Measurements from ENCODE around the gene ZSWIM4.
"Not testable (repeated sequence)": the region's sequence is repeated elsewhere in the genome, so short reads cannot be mapped to it uniquely, and the experiment has no call there.

ZSWIM4 gene

DNA sequence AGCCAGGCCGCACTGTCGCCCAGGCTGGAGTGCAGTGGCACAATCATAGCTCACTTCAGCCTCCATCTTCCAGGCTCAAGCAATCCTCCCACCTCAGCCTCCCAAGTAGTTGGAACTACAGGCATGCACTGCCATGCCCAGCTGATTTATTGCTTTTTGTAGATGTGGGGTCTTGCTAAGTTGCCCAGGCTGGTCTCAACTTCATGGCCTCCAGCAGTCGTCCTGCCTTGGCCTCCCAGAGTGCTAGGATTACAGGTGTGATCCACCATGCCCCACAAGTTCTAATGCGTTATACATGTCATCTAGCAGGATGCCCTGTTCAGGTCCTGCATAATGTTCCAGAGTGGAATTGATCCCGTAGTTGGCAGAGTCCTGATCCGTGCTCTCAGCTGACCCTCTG is 16.4 kb upstream of the ZSWIM4 start:
- no peak for DNase-seq

- not testable (repeated sequence) for DNase-seq
These were observed 15.4 kb upstream of the ZSWIM4 start for GRCh38 chr19:13779794-13780193.

GRCh38 chr19:13781547-13781946 is 13.7 kb upstream of the ZSWIM4 start:
- no peak for DNase-seq

DNA sequence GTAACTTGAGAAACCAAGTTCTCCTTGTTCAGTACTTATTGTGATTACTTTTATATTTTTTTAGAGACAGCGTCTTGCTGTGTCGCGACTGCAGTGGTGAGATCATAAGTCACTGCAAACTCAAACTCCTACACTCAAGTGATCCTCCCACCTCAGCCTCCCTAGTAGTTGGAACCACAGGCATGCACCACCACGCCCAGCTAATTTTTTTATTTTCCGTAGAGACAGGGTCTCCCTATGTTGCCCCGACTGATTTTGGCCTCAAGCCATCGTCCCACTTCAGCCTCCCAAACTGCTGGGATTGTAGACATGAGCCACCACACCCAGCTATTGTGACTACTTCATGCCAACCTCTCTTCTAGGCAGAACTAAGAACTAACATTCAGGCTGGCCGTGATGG is 12.7 kb upstream of the ZSWIM4 start:
- DNase-seq: no peak

GRCh38 chr19:13783565-13784500 is 11.4 kb upstream of the ZSWIM4 start:
- no peak for DNase-seq

- no peak for DNase-seq
These were observed 10.4 kb upstream of the ZSWIM4 start for GRCh38 chr19:13784731-13785452.

- no peak for DNase-seq
These were observed 6.3 kb upstream of the ZSWIM4 start for GRCh38 chr19:13788991-13789390.

DNA sequence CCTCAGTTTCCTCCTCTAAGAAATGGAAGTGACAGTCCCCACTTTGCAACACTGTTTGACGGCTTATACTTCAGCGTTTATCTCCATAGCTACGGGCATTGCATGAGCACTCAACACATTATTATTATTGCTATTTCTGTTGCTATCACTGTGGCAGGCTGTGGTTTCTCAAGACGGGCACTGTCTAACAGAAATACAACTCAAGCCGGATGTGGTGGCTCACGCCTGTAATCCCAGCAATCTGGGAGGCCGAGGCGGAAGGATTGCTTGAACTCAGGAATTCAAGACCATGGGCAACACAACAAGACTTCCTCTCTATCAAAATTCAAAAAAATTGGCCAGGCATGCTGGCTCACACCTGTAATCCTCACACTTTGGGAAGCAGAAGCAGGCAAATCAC is 4.9 kb upstream of the ZSWIM4 start:
- no peak for DNase-seq

GRCh38 chr19:13793317-13793716 is 1.9 kb upstream of the ZSWIM4 start:
- DNase-seq: not testable (repeated sequence)

DNA sequence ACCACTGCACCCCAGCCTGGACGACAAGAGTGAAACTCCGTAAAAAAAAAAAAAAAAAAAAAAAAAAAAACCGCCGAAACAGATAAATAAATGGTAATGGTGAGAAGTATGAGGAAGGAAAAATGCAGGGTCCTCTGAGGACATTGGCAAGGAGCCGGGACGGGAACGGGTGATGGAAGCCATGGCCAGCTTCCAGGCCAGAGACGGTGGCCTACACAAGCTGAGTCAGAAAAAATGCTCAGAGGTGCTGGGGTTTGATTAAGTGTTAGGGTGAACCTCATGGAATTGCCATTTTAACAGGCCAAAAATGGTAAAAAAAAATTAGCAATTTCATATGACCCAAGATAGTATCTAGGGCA is 866 bp upstream of the ZSWIM4 start:
- DNase-seq: no peak

- no peak for DNase-seq
These were observed 505 bp downstream of the ZSWIM4 start for GRCh38 chr19:13795595-13796300.

- no peak for DNase-seq
These were observed 1.2 kb downstream of the ZSWIM4 start for GRCh38 chr19:13796301-13797057.

DNA sequence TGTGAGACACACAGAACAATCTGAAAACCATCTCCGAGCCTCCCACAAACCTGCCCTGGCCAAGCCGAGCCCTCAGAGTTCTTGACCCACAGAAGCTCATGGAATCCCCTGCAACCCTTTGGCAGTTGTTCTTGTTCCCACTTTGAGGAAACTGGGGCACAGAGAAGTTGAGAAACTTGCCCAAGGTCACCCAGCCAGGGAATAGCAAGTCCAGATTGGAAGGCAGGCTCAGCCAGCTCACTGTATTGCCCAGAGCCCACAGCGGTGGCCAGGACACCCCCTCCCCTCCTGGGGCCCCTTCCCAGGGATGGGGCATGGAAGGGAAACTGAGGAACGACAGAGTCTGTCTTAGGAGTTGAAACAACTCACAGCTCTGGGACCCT is 1.8 kb downstream of the ZSWIM4 start:
- DNase-seq: no peak

- DNase-seq: no peak
These were observed 2.6 kb downstream of the ZSWIM4 start for GRCh38 chr19:13797870-13798269.

GRCh38 chr19:13799669-13800068 is 4.4 kb downstream of the ZSWIM4 start:
- DNase-seq: no peak

DNA sequence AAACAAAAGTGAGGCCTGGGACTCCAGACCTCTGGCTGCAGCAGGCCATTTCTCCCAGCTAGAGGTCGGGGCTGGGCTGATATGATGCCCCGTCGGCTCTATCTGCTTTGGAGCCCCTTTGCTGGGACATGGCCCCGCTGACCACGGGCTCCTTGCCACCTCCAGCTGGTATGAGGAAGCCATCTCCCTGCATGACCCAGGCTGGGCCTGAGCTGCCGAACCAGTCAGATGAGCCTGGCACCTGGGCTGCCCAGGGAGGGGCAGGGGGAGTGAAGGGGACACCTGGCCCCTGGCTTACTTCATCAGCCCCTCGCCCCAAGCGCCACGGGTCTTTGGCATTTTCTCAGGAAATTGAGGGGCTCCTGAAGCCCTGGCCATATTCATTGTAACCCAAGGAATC is 7.8 kb downstream of the ZSWIM4 start:
- DNase-seq: no peak

DNA sequence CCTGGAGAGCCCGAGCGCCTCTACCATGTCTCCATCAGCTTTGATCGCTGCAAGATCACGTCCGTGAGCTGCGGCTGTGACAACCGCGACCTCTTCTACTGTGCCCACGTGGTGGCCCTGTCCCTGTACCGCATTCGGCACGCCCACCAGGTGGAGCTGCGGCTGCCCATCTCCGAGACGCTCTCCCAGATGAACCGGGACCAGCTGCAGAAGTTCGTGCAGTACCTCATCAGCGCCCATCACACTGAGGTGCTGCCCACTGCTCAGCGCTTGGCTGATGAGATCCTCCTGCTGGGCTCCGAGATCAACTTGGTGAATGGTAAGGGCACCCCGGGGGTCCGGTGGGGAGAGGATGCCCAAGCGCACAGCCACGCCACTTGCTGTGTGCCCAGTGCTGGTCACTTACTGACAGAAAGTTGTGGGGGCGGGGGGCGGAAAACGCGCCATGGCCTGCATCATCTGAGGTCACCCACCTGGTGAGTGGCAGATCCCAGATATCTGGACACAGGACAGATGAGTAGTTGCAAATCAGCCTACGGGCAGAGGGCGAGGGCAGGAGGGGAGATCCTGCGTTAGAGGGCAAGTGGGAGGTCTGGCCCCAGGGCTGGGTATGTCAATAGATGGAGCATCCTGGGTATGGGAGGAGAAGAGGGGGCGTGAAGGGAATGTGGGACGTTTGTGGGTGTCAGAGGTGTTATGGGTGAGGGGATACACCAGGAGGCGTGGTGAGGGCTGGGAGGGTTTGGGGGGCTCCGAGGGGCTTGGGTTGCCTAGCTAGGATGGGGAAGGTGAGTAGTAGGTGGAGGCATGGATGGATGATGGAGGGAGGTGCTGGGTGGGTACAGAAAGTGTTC is 9.8 kb downstream of the ZSWIM4 start:
- no peak for DNase-seq

DNA sequence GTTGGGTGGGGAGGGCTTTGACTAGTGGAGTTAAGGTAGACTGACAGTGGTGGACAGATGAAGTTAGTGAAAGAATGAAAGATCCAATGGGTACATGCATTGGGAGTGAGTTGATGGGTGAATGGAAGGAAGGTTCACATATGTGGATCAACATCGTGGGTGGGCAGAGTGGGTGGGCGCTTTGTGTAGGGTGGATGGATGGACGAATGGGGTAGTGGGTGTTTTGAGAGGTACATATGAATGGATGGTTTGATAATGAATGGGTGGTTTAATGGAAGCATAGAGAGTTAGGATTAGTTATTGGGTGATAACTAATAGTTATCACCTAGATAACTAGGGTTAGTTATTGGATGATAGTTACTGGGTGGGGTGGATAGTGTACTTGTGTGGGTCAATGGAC is 11.5 kb downstream of the ZSWIM4 start:
- no peak for DNase-seq

DNA sequence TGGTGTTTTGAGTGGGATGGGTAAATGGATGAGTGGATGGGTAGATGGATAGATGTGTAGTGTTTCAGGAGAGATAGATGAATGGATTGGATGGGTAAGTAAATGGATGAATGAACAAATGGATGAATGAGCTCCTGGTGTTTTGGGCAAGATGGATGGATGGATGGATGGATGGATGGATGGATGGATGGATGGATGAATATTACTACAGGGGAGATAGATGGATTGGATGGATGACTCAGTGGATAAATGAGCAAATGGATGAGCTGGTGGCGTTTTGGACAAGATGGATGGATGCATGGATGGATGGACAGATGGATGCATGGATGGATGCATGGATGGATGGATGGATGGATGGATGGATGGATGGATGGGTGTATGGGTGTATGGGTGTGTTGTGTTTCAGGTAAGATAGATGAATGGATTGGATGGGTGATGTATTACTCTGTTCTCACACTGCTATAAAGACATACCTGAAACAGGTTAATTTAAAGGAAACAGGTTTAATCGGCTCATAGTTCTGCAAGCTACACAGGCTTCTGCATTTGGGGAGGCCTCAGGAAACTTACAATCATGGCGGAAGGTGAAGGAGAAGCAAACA is 12.3 kb downstream of the ZSWIM4 start:
- no peak for DNase-seq

DNA sequence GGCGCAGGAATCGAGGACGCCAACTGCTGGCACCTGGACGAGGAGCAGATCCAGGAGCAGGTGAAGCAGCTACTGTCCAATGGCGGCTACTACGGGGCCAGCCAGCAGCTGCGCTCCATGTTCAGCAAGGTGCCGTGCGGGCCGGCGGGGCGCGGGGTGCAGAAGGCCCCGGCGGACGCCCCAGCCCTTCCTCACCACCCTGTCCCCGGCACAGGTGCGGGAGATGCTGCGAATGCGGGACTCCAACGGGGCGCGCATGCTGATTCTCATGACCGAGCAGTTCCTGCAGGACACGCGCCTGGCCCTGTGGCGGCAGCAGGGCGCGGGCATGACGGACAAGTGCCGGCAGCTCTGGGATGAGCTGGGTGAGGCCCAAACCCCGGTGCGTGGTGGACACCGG is 13.6 kb downstream of the ZSWIM4 start:
- no peak for DNase-seq

DNA sequence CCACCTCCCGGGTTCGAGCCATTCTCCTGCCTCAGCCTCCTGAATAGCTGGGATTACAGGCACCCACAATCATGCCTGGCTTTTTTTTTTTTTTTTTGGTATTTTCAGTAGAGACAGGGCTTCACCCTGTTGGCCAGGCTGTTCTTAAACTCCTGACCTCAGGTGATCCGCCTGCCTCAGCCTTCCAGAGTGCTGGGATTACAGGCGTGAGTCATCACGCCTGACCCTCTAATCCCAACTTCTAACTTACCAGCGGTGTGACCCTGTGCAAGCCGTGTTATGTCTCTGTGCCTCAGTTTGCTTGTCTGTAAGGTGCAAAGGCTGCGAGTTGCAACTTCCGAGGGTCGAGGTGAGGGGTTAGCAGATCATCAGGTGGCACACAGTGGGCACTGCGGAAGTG is 17.3 kb downstream of the ZSWIM4 start:
- no peak for DNase-seq

DNA sequence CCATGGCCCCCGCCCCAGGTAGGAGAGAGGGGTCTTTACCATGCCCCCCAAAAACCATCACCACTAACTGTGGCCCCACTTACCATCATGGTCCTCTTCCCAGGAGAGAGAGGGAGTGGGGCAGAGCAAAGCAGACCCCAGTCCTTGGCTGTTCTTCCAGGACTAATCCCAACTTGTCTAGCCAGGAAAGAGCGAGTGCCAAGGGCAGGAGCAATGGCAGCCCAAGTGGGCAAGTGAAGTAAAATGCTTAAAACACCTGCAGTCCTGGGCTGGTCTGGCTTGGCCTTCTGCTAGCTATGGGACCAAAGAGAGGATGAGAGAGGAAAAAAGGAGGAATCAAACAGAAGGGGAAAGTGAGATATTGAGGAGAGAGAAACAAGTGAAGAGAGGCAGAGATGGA is 17.9 kb downstream of the ZSWIM4 start:
- no peak for DNase-seq

Data from NCI-H748 treated with DMSO at 0.1 percent for 48 hours (cell line).